Stimulated activated naive CD4-positive, alpha-beta T cell (primary cell): ENCODE results near the gene PRKCA.

Source experiments
- DNase-seq, 6 experiments: peaks; one replicate each; lab custom pipeline; 2025; lab: John Stamatoyannopoulos, UW

PRKCA gene

DNA sequence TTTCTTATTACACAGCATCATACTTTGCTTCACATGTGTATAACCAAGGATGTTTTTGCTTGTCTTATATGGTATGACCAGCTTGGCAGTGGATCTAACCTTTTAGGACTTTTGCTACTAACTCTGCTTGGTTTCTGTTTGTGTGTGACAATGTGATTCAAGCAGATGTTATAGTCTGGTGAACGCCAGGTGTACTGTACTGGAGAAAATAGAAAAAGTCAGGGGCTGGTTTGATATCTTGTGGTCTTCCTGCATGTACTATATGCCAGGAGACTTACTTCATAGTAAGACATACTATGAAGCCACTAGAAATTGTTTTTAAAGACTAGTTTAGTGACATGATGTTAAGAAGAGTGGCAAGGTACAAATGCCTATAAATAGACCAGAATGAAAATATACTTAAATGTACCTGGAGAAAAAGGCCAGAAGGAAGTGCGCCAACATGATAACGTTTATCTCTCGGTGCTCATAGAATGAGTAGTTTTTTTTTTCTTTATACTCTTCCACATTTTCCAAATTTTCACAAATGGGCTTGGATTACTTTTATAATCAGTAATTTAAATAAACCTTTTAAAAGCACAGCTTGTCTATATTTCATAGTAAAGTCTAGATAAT lies 112.3 kb downstream of the PRKCA start:
- DNase-seq, result peak in 1 of 6 experiments; percentile 14

- peak in 2 of 6 experiments; percentile 10 to 13 for DNase-seq
Observed at GRCh38 chr17:66415366-66416206, 113.2 kb downstream of the PRKCA start.

- DNase-seq, result no peak
Observed at GRCh38 chr17:66416207-66416940, 114.0 kb downstream of the PRKCA start.

GRCh38 chr17:66417300-66417719 lies 114.9 kb downstream of the PRKCA start:
- DNase-seq, result no peak

DNA sequence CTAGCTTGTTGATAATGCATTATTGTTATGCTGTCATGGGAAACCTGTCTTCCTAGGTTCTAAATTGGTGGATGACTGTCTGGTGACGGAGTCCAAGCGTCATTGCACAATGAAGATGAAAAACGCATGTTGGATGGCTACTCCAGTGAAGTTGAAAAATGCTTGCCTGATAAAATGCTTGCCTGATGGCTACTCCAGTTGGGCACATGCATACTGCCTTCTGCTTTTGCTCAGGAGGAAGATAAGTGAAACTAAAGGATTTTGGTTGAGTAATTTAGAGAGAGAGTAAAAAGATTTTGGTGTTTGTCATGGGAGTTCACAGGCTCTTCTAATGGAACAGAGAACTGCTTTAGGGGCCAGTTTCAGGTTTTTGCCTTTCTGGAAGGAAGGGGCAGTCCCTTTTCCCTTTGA lies 118.6 kb downstream of the PRKCA start:
- no peak for DNase-seq

DNA sequence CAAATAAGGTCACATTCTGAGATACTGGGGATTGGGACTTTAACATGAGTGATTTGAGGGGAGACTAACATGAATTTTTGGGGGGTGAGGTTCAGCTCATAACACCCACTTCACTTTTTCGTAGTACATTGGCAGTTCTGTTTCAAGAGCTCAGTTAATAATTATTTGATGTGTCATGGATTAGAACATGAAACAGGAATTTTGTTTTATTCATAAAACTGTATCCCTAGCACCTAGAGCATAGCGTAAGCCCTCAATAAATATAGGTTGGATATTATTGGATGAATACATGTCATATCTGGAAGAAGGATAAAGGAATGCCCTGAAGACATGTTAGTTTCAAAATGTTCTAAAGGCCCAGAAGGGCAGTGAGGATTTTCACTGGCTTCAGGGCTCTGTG lies 119.8 kb downstream of the PRKCA start:
- DNase-seq, result no peak

GRCh38 chr17:66423056-66423955 lies 120.9 kb downstream of the PRKCA start:
- DNase-seq, result no peak

- no peak for DNase-seq
Observed at GRCh38 chr17:66425756-66426396, 123.5 kb downstream of the PRKCA start.

- DNase-seq, result peak; percentile 9 to 72 (median 30)
Observed at GRCh38 chr17:66426397-66427033, 124.1 kb downstream of the PRKCA start.

DNA sequence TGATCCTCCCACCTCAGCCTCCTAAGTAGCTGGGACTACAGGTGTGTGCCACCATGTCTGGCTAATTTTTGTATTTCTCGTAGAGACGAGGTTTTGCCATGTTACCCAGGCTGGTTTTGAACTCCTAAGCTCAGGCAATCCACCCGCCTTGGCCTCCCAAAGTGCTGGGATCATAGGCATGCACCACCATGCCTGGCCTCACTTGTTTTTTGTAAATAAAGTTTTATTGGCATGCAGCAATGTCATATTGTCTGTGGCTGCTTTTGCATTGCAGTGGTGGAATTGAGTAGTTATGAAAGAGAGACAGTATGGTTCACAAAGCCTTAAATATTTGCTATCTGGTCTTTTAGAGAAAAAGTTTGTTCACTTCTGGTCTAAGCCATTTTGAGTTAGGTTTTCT lies 124.7 kb downstream of the PRKCA start:
- no peak for DNase-seq

DNA sequence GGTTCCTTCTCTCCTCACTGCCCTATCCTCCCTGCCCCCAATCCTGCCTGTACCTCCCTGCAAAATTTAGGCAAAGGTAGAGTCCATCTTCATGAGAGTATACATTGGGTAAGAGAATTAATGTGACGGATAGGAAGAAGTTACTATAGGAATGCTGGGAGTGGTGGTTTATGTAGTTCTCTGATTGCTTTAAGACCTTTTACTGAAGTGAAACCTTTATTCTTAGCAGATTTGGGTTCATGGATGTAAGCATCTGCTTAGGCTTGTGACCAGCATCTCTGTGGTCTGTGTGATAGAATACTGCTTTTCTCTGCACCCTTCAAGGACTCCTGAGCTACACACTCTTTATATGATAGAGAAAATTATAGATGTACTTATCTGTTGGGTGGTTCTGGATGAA lies 127.3 kb downstream of the PRKCA start:
- DNase-seq, result no peak

DNA sequence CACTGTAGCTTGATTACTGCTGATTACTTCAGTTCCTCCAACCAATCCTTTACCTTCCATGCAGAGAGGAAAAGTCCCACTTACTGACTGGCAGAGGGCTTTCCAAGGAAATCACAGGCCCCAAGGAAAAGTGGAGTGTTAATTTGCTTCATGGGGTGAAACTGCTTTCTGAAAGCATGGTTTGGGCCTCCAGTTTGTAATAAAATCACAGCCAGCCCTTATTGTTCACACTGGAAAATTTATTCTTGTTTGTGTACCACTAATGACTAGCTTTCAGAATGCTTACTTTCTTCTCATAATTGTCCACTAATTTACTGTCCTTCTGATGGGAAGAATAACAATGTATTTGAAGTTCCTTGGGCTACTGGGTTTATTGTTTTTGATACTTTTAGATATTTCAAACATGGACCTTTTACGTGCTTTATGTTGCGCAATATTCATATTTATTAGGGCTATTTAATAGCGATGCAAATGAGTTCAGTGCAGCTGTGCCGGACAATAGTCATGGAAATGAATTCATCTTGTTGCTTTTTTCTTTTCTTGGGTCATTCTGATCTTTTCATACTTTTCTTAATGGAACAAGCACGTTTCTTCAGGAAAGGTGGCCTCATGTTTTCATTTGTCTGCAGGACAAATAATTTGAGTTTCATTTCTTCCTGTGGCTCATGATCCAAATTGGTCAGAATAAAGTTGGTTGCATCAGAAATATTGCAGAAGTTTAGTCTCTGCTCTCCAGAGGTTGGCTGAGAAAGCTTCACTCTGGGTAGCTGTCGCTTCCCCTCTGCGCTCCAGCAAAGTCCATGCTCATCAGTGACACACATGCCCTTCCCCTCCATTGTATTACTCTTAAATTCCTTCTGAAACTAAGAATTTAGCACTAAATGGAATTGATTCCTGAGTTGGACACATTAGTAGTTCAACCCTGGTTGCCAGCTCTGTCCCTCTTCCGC lies 128.7 kb downstream of the PRKCA start:
- no peak for DNase-seq

DNA sequence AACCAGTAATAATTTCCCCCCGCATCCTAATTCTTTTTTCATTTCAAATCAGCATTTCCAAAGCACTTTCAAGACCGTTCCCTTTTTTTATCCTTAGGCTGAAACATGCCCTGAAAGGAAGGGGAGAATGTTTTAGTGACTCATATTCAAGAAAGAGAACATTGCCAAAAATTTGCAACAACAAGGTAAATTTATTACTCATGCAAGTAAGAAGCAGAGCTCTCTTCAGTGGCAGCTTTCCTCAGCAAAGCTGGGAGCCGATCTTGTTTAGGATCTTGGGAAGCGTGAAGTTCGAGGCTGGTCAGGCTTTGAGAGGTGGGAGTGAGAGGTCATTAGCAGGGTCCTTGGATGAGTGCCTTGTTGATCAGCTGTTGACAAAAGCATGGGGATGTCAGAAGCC lies 129.5 kb downstream of the PRKCA start:
- no peak for DNase-seq

GRCh38 chr17:66432411-66432957 lies 130.1 kb downstream of the PRKCA start:
- DNase-seq, result no peak

- peak in 1 of 6 experiments; percentile 10 for DNase-seq
Observed at GRCh38 chr17:66432996-66433551, 130.7 kb downstream of the PRKCA start.

- no peak for DNase-seq
Observed at GRCh38 chr17:66435182-66435581, 132.8 kb downstream of the PRKCA start.

- no peak for DNase-seq
Observed at GRCh38 chr17:66436631-66437030, 134.2 kb downstream of the PRKCA start.

DNA sequence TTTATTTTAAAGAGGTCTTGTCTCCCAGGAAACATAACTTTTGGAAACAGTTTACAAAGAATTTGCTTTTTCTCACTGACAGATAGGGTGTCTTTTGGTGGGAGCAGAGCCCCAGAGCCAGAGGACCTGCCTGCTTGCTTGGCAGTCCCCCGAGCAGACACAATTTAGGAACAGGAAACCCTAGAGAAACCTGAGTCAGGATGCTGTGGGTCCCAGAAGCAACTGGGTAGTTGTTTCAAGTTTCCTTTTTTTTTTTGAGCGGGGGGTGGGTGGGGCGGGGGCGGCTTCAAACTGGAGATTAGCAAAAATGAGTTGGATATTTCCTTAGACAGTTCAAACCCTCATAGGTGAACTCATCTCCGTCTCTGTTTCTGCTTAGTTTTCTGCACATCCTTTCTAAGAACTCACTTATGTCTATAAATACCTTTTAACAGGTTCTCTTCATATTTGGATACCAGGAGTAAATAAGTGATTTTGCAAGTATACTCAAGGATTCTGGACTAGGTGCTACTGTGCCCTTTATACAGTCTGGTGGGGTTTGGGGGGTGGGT lies 135.1 kb downstream of the PRKCA start:
- no peak for DNase-seq

DNA sequence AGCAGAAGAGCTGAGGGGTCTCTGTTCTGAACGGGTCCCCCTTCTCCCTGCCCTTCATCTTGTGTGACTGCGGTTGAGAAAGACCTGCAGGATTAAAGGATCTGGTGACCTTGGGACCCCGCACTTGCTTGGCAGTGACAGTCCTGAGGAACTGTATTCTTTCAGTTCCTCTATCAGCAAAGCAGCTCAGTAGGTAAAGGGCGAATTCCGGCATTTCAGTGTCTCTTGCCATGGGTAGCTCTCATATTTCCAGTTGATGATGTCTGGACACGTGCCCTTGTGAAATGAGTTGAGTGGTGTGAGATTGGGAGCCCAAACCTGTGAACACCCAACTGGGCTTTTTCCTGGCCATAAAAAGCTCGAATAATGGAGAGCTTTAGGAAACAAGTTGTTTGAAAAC lies 135.7 kb downstream of the PRKCA start:
- no peak for DNase-seq
